IPS-18a (cell line): ENCODE results near the gene FOXP1.

Experiments
- H3K27ac ChIP-seq: one replicate; pipeline ENCODE4 v1.5.1; 2013; ENCODE audit warnings: low read length
- H3K27me3 ChIP-seq: one replicate; pipeline ENCODE4 v1.6.1; 2013; ENCODE audit warnings: mild to moderate bottlenecking, low read length; ENCODE audit not compliant: control insufficient read depth, insufficient read depth
- H3K36me3 ChIP-seq: one replicate; pipeline ENCODE4 v1.6.1; 2013; ENCODE audit warnings: low read depth, low read length; ENCODE audit not compliant: control insufficient read depth
- H3K4me1 ChIP-seq: one replicate; pipeline ENCODE4 v1.6.1; 2013; ENCODE audit warnings: low read depth, low read length; ENCODE audit not compliant: control insufficient read depth
- H3K4me3 ChIP-seq: one replicate; pipeline ENCODE4 v1.5.1; 2013; ENCODE audit warnings: low read length
- H3K9ac ChIP-seq: one replicate; pipeline ENCODE4 v1.6.1; 2013; ENCODE audit warnings: mild to moderate bottlenecking, low read length, moderate library complexity
- H3K9me3 ChIP-seq: one replicate; pipeline ENCODE4 v1.6.1; 2013; ENCODE audit warnings: low read depth, low read length; ENCODE audit not compliant: control insufficient read depth

The FOXP1 gene

DNA sequence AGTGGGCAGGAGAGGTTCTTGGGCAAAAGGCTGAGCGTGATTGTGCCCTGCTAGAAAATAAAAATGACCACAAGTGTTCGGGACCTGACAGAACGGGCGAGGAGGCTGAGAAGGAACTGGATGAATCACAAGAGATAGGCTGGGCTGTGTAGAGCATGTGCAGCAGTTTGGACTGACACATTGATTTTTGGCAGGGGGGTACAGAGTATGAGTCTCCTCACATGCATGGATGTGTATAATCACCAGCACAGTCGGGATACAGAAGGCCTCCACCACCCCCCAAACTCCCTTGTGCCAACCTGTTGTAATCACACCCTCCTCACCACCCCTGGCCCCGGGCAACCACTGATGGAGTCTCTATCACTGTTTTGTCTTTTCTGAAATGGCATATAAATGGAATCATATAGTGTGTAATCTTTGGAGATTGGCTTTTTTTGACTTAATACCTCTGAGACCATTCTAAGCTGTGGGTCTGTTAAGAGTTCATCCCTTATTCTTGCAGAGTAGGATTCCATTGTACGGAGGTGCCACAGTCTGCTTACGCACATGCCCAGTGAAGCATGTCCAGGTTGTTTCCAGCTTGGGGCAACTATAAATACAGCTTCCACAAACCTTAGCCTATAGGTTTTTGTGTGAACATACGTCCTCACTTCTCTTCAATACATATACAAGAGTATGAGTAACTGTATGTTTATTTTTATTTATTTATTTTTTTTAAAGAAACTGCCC lies 438.8 kb downstream of the FOXP1 start:
- Histone ChIP-seq H3K36me3 (no peaks in the 10 kb centered on the region), H3K27me3 (no peaks in the 10 kb centered on the region), H3K27ac (no peak overlapping the region), H3K4me3 (no peak overlapping the region), H3K9me3 (no peaks in the 10 kb centered on the region), H3K4me1 (peaks cover 17% of the 10 kb centered on the region), H3K9ac (no peak overlapping the region)

DNA sequence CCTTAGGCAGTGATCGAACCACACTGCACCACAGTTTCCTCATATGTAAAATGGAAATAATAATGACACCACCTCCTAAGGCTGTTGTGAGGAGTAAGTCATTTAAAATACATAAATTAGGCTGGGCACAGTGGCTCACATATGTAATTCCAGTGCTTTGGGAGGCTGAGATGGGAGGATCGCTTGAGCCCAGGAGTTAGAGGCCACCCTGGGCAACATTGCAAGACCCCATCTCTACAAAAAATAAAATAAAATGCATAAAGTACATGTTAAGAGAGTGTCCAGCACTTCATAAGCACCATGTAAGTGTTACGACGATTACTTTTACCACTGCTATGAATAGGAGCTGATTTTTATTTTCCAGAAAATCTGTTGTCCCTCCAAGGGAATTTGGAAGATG lies 440.0 kb downstream of the FOXP1 start:
- no peak overlapping the region for H3K4me3 ChIP-seq
- H3K27ac ChIP-seq: no peak overlapping the region
- H3K9ac ChIP-seq: no peak overlapping the region
- H3K4me1 ChIP-seq: peaks cover 17% of the 10 kb centered on the region
- H3K36me3 ChIP-seq: no peaks in the 10 kb centered on the region
- H3K27me3 ChIP-seq: no peaks in the 10 kb centered on the region
- H3K9me3 ChIP-seq: no peaks in the 10 kb centered on the region

- peaks cover 17% of the 10 kb centered on the region for H3K4me1 ChIP-seq
- H3K27me3 ChIP-seq: no peaks in the 10 kb centered on the region
- no peaks in the 10 kb centered on the region for H3K36me3 ChIP-seq
- H3K4me3 ChIP-seq: no peak overlapping the region
- no peak overlapping the region for H3K9ac ChIP-seq
- H3K9me3 ChIP-seq: no peaks in the 10 kb centered on the region
- no peak overlapping the region for H3K27ac ChIP-seq
Observed at GRCh38 chr3:71142441-71143161, 440.9 kb downstream of the FOXP1 start.

- Histone ChIP-seq H3K9me3 (no peaks in the 10 kb centered on the region), H3K27ac (no peak overlapping the region), H3K4me1 (peaks cover 18% of the 10 kb centered on the region), H3K4me3 (no peak overlapping the region), H3K27me3 (no peaks in the 10 kb centered on the region), H3K36me3 (no peaks in the 10 kb centered on the region), H3K9ac (no peak overlapping the region)
Observed at GRCh38 chr3:71140477-71140876, 443.1 kb downstream of the FOXP1 start.

DNA sequence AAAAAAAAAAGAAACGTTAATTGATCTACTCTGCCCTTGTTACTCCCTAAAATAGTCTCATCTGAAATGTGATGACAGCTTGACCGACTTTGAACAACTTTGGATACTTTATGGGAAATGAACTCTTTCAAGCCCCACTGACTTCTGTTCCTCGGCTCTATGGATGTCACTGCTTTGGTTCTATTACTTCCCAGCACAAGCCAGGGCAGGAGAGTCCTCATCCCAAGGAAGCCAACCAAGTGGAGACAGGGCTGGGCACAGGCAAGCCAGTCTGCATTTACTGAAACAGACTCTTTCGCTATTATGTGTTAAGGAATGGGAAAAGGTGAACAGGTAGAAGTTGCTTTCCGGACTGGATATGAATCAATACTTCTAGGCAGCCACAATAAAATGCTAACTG lies 444.0 kb downstream of the FOXP1 start:
- H3K9me3 ChIP-seq: no peaks in the 10 kb centered on the region
- H3K9ac ChIP-seq: no peak overlapping the region
- peaks cover 20% of the 10 kb centered on the region for H3K4me1 ChIP-seq
- H3K36me3 ChIP-seq: no peaks in the 10 kb centered on the region
- no peak overlapping the region for H3K27ac ChIP-seq
- H3K27me3 ChIP-seq: no peaks in the 10 kb centered on the region
- no peak overlapping the region for H3K4me3 ChIP-seq

DNA sequence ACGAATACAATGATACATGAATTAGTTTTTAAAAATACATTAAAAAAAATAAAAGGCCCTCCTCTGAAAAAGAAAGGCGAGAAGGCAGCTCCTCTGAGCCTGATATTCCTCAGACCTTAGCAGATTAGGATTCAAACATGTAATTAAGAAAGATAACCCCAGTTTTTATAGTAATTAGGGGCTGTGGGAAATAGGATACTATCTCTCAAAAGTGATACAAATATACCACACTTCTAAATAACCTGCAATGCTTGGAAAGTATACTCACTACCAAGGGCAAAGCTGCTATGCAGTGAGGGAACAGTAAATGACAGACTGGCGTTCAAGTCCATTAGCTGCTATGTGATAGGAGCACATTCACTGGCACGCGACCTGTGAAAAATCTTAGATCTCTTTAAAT lies 445.1 kb downstream of the FOXP1 start:
- H3K9ac ChIP-seq: no peak overlapping the region
- H3K36me3 ChIP-seq: no peaks in the 10 kb centered on the region
- H3K27ac ChIP-seq: no peak overlapping the region
- H3K4me1 ChIP-seq: peaks cover 25% of the 10 kb centered on the region
- no peaks in the 10 kb centered on the region for H3K27me3 ChIP-seq
- no peaks in the 10 kb centered on the region for H3K9me3 ChIP-seq
- no peak overlapping the region for H3K4me3 ChIP-seq

DNA sequence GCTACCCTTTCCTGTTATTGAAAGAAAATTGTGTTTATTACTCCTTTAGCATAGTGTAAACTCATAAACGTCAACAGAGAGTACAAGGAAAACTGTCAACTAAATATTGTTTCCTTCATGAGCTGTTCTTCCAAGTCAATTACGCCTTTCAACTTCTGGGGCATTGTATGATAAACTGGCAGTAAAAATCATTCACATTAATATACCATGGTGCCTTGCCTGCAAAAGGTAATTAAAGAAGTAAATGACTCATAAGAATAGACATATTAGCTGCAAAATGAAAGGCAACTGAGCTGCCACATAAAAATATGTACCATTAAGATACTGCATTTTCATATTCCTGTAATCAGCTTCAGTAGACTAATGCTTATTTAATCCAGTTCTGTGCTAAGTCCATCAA lies 447.3 kb downstream of the FOXP1 start:
- Histone ChIP-seq H3K27me3 (no peaks in the 10 kb centered on the region), H3K36me3 (no peaks in the 10 kb centered on the region), H3K9ac (no peak overlapping the region), H3K4me3 (no peak overlapping the region), H3K9me3 (no peaks in the 10 kb centered on the region), H3K4me1 (peaks cover 40% of the 10 kb centered on the region), H3K27ac (no peak overlapping the region)

GRCh38 chr3:71135373-71136088 lies 448.0 kb downstream of the FOXP1 start:
- no peaks in the 10 kb centered on the region for H3K9me3 ChIP-seq
- H3K27ac ChIP-seq: no peak overlapping the region
- H3K36me3 ChIP-seq: no peaks in the 10 kb centered on the region
- H3K4me1 ChIP-seq: peaks cover 47% of the 10 kb centered on the region
- H3K9ac ChIP-seq: no peak overlapping the region
- no peak overlapping the region for H3K4me3 ChIP-seq
- H3K27me3 ChIP-seq: no peaks in the 10 kb centered on the region

DNA sequence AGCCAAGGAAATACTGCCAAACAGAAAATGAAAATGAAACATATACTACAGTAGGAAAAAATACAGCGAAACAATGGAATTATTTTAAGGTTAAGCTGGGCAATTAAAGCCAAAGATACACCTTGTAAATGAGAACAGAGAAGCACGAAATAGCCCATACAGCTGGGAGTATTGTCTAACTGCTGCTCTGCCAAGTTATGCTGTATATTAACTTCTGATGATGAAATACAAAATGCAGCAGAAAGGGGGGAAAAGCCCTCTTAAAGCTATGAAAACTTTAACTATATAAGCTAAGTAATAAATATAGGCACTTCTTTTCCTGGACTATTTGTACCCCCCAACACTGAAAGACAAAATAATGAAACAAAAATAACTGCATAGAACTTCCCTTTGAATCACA lies 449.0 kb downstream of the FOXP1 start:
- H3K36me3 ChIP-seq: no peaks in the 10 kb centered on the region
- no peak overlapping the region for H3K4me3 ChIP-seq
- H3K27ac ChIP-seq: no peak overlapping the region
- no peaks in the 10 kb centered on the region for H3K27me3 ChIP-seq
- no peak overlapping the region for H3K9ac ChIP-seq
- no peaks in the 10 kb centered on the region for H3K9me3 ChIP-seq
- H3K4me1 ChIP-seq: peaks cover 56% of the 10 kb centered on the region

DNA sequence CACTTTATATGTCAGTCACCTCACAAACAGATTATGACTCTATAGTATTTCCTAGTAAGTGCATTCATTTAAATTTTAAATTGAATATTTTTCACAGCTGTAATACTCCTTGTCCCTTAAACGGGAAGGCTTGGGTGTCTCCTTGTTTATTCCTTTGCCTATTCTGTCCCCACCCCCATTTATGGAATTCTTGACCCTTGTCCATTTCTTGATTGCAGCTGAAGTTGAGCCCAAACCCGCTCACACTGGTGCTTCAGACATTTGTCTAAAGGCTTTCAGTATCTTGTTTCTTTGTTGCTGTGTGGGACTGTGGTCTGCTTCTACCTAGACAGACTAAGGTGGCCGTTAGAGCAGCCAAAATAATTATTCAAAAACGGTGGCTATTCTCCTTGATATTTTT lies 449.7 kb downstream of the FOXP1 start:
- peaks cover 63% of the 10 kb centered on the region for H3K4me1 ChIP-seq
- no peaks in the 10 kb centered on the region for H3K27me3 ChIP-seq
- no peaks in the 10 kb centered on the region for H3K36me3 ChIP-seq
- no peak overlapping the region for H3K9ac ChIP-seq
- no peaks in the 10 kb centered on the region for H3K9me3 ChIP-seq
- no peak overlapping the region for H3K4me3 ChIP-seq
- H3K27ac ChIP-seq: no peak overlapping the region

- no peaks in the 10 kb centered on the region for H3K36me3 ChIP-seq
- no peak overlapping the region for H3K4me3 ChIP-seq
- no peaks in the 10 kb centered on the region for H3K9me3 ChIP-seq
- H3K9ac ChIP-seq: no peak overlapping the region
- peaks cover 70% of the 10 kb centered on the region for H3K4me1 ChIP-seq
- no peak overlapping the region for H3K27ac ChIP-seq
- H3K27me3 ChIP-seq: no peaks in the 10 kb centered on the region
Observed at GRCh38 chr3:71132995-71133730, 450.4 kb downstream of the FOXP1 start.
